GM23338 (cell line): ENCODE measurements around the gene ZNF837. TPM values are rescaled to one million over a fixed set of nuclear protein-coding genes. Genes with fewer than 3 reads are reported as not detected.

Source experiments
- ATAC-seq: fragments of 200-7000 bp; cut with Tn5 transposase; 3 replicates; pipeline ENCODE4 v1.9.1; 2020
- DNase-seq: peaks from one replicate; pipeline ENCODE4 v3.0.0-alpha.2; 2015; ENCODE audit warnings: low spot score
- H2AFZ ChIP-seq: fragments of 200-600 bp; sonication (generic); 2 replicates; pipeline ENCODE4 v1.8.0; 2016; ENCODE audit warnings: antibody characterized with exemption, mild to moderate bottlenecking, moderate library complexity
- H3F3A ChIP-seq: fragments of 200-600 bp; sonication (generic); replicated peaks from 2 replicates; pipeline ENCODE4 v1.8.0; 2017; ENCODE audit warnings: antibody characterized with exemption, mixed run types, low read depth
- H3K27ac ChIP-seq: fragments of 200-600 bp; sonication (generic); 2 replicates; pipeline ENCODE4 v1.6.1; 2016; ENCODE audit warnings: low read depth
- H3K27me3 ChIP-seq: fragments of 200-600 bp; sonication (generic); 2 replicates; pipeline ENCODE4 v1.8.0; 2016; ENCODE audit warnings: mild to moderate bottlenecking, mixed run types, moderate library complexity; ENCODE audit not compliant: insufficient read depth
- H3K36me3 ChIP-seq: fragments of 200-600 bp; sonication (generic); 2 replicates; pipeline ENCODE4 v1.8.0; 2016; ENCODE audit warnings: mild to moderate bottlenecking; ENCODE audit not compliant: insufficient read depth
- H3K4me1 ChIP-seq: fragments of 200-600 bp; sonication (generic); 2 replicates; pipeline ENCODE4 v1.8.0; 2016; ENCODE audit warnings: mild to moderate bottlenecking, moderate library complexity; ENCODE audit not compliant: insufficient read depth
- H3K4me2 ChIP-seq: fragments of 200-600 bp; sonication (generic); 2 replicates; pipeline ENCODE4 v1.7.1; 2017; ENCODE audit warnings: mixed run types
- H3K4me3 ChIP-seq: fragments of 200-600 bp; sonication (generic); 2 replicates; pipeline ENCODE4 v1.6.1; 2016; ENCODE audit warnings: mixed run types
- H3K79me2 ChIP-seq: fragments of 200-600 bp; sonication (generic); replicated peaks from 2 replicates; pipeline ENCODE4 v1.8.0; 2017; ENCODE audit warnings: mild to moderate bottlenecking; ENCODE audit not compliant: insufficient read depth
- H3K9me2 ChIP-seq: fragments of 200-600 bp; sonication (generic); 2 replicates; pipeline ENCODE4 v1.8.0; 2017; ENCODE audit not compliant: insufficient read depth
- H4K20me1 ChIP-seq: fragments of 200-600 bp; sonication (generic); replicated peaks from 2 replicates; pipeline ENCODE4 v1.8.0; 2017; ENCODE audit warnings: mild to moderate bottlenecking; ENCODE audit not compliant: insufficient read depth
- H3K27ac Mint-ChIP-seq: 2 replicates; pipeline ENCODE4 v1.8.0; 2020; ENCODE audit warnings: inconsistent platforms, mild to moderate bottlenecking, moderate library complexity, mixed read lengths
- H3K27me3 Mint-ChIP-seq: 3 replicates; pipeline ENCODE4 v1.8.0; 2022; ENCODE audit warnings: low read depth, mild to moderate bottlenecking, moderate library complexity, mixed read lengths, inconsistent platforms; ENCODE audit not compliant: insufficient read depth, poor library complexity
- H3K36me3 Mint-ChIP-seq: 3 replicates; pipeline ENCODE4 v1.8.0; 2021; ENCODE audit warnings: low read depth, mild to moderate bottlenecking, inconsistent platforms, moderate library complexity, mixed read lengths
- H3K4me1 Mint-ChIP-seq: 3 replicates; pipeline ENCODE4 v1.8.0; 2020; ENCODE audit warnings: mild to moderate bottlenecking, inconsistent platforms, mixed read lengths
- H3K4me3 Mint-ChIP-seq: 3 replicates; pipeline ENCODE4 v1.8.0; 2021; ENCODE audit warnings: moderate library complexity, mild to moderate bottlenecking, inconsistent platforms, mixed read lengths
- H3K9me3 Mint-ChIP-seq: 3 replicates; pipeline ENCODE4 v1.8.0; 2020; ENCODE audit warnings: moderate library complexity, mild to moderate bottlenecking, inconsistent platforms, mixed read lengths
- CREB1 ChIP-seq: fragments of 250-450 bp; sonication (Bioruptor Pico); IDR thresholded peaks from 2 replicates; pipeline ENCODE4 v1.5.0; 2020; ENCODE audit warnings: low read depth, mild to moderate bottlenecking, moderate library complexity
- CTCF ChIP-seq, 2 experiments: fragments of 200-600 bp in 1 of 2; sonication (generic) in 1 of 2; conservative IDR thresholded peaks; 2 replicates each; pipeline versions ENCODE4 v1.5.1 to v1.6.1; 2016 to 2017; ENCODE audit warnings: antibody characterized with exemption in 2 of 2, low read depth in 2 of 2, mild to moderate bottlenecking in 2 of 2, moderate library complexity in 1 of 2
- ETS1 ChIP-seq: IDR thresholded peaks from 2 replicates; pipeline ENCODE4 v1.6.1; 2016; ENCODE audit warnings: antibody characterized with exemption
- JUNB ChIP-seq: IDR thresholded peaks from one replicate; pipeline ENCODE4 v1.6.1; 2016; ENCODE audit warnings: antibody characterized with exemption; ENCODE audit not compliant: unreplicated experiment
- NANOG ChIP-seq: IDR thresholded peaks from 2 replicates; pipeline ENCODE4 v1.6.1; 2016; ENCODE audit warnings: antibody characterized with exemption, borderline replicate concordance
- POLR2AphosphoS5 ChIP-seq: IDR thresholded peaks from 2 replicates; pipeline ENCODE4 v1.6.1; 2016; ENCODE audit warnings: antibody characterized with exemption, low read depth
- ZNF331 ChIP-seq: fragments of 250-450 bp; sonication (Bioruptor Pico); IDR thresholded peaks from 2 replicates; pipeline ENCODE4 v1.5.0; 2020; ENCODE audit warnings: low read depth, mild to moderate bottlenecking, moderate library complexity
- ZNF462 ChIP-seq: fragments of 250-450 bp; sonication (Bioruptor Pico); IDR thresholded peaks from 2 replicates; pipeline ENCODE4 v1.5.0; 2020; ENCODE audit warnings: mild to moderate bottlenecking, moderate library complexity
- polyA plus RNA-seq: library from polyadenylated mRNA; unstranded; fragments of >200 nt; fragmentation: Nextera tagmentation; extraction: Ambion mirVana; gene quantifications from 2 replicates; pipeline ENCODE4 v1.2.1, GENCODE V29; 2016
- total RNA-seq: library from RNA; depleted of rRNA; stranded (reverse); fragments of >200 nt; shearing (Covaris generic); gene quantifications from 2 replicates; pipeline ENCODE4 v1.2.3, GENCODE V29; 2014

ZNF837 gene
- total and polyA plus RNA-seq, 2 experiments from 2014 or later: 3.1 to 11.0 TPM

- H3K79me2 ChIP-seq: no peaks in the 10 kb centered on the region
- DNase-seq: no peak
These were observed 23.2 kb downstream of the ZNF837 start for GRCh38 chr19:58357481-58358145.

GRCh38 chr19:58356766-58357480 lies 23.9 kb downstream of the ZNF837 start:
- H3K4me2 ChIP-seq: peak overlapping the region; percentile 83
- H3K79me2 ChIP-seq: no peaks in the 10 kb centered on the region
- no peaks in the 10 kb centered on the region for H3K36me3 Mint-ChIP-seq
- peak; percentile 39 for ATAC-seq
- no peaks in the 10 kb centered on the region for H3K9me3 Mint-ChIP-seq
- H3K27me3 ChIP-seq: peaks cover 33% of the 10 kb centered on the region
- no peaks in the 10 kb centered on the region for H3K36me3 ChIP-seq
- H3K27ac Mint-ChIP-seq: no peak overlapping the region
- H3K4me3 ChIP-seq: peak overlapping the region; percentile 52
- peaks cover 3% of the 10 kb centered on the region for H3K27me3 Mint-ChIP-seq
- DNase-seq: peak; percentile 59
- H3K4me1 ChIP-seq: no peaks in the 10 kb centered on the region; the same call in 1 of the 2 replicates
- H3K4me1 Mint-ChIP-seq: no peaks in the 10 kb centered on the region; the same call in 2 of the 3 replicates
- H2AFZ ChIP-seq: peak overlapping the region; percentile 90
- no peak overlapping the region for H3K27ac ChIP-seq
- H3F3A ChIP-seq: peaks cover 6% of the 10 kb centered on the region
- H4K20me1 ChIP-seq: no peaks in the 10 kb centered on the region; the same call in 1 of the 2 replicates
- no peak overlapping the region for H3K4me3 Mint-ChIP-seq
- no peaks in the 10 kb centered on the region for H3K9me2 ChIP-seq
- TF ChIP-seq ETS1 (no peak), JUNB (no peak), ZNF331 (CRISPR knock-in tag) (no peak), POLR2AphosphoS5 (no peak), ZNF462 (CRISPR knock-in tag) (no peak), CREB1 (no peak)

More at GRCh38 chr19:58357481-58358145, 23.2 kb downstream of the ZNF837 start:
- Mint-ChIP-seq H3K27ac (peak overlapping the region; percentile 84; the same call in 1 of the 2 replicates), H3K27me3 (peaks cover 6% of the 10 kb centered on the region), H3K36me3 (no peaks in the 10 kb centered on the region), H3K4me1 (no peaks in the 10 kb centered on the region; the same call in 2 of the 3 replicates), H3K4me3 (no peak overlapping the region), H3K9me3 (peaks cover 3% of the 10 kb centered on the region; the same call in 1 of the 3 replicates)
- Histone ChIP-seq H2AFZ (no peak overlapping the region), H3K4me2 (peak overlapping the region; percentile 83), H4K20me1 (no peaks in the 10 kb centered on the region; the same call in 1 of the 2 replicates), H3K27me3 (peaks cover 33% of the 10 kb centered on the region), H3K27ac (no peak overlapping the region), H3F3A (peaks cover 6% of the 10 kb centered on the region), H3K36me3 (no peaks in the 10 kb centered on the region), H3K9me2 (no peaks in the 10 kb centered on the region), H3K4me1 (no peaks in the 10 kb centered on the region; the same call in 1 of the 2 replicates), H3K4me3 (no peak overlapping the region)
- ATAC-seq: no peak
- TF ChIP-seq CTCF (conservative IDR thresholded peaks at IDR 0.05; ENCODE audit: low read depth in 2 of 2): no peak
- TF ChIP-seq NANOG: no peak
